Epithelial cell of prostate (primary cell): ENCODE measurements around the gene PRMT2.
"Not testable (repeated sequence)": the region's sequence is repeated elsewhere in the genome, so short reads cannot be mapped to it uniquely, and the experiment has no call there.

ENCODE experiments used
- DNase-seq: peaks from one replicate; pipeline ENCODE4 v3.0.0-alpha.2; 2011; ENCODE audit warnings: low read depth, low spot score
- H3K27ac ChIP-seq: fragments of 450-650 bp; 2 replicates; pipeline ENCODE4 v1.5.1; 2017; ENCODE audit warnings: mild to moderate bottlenecking

Gene PRMT2

DNA sequence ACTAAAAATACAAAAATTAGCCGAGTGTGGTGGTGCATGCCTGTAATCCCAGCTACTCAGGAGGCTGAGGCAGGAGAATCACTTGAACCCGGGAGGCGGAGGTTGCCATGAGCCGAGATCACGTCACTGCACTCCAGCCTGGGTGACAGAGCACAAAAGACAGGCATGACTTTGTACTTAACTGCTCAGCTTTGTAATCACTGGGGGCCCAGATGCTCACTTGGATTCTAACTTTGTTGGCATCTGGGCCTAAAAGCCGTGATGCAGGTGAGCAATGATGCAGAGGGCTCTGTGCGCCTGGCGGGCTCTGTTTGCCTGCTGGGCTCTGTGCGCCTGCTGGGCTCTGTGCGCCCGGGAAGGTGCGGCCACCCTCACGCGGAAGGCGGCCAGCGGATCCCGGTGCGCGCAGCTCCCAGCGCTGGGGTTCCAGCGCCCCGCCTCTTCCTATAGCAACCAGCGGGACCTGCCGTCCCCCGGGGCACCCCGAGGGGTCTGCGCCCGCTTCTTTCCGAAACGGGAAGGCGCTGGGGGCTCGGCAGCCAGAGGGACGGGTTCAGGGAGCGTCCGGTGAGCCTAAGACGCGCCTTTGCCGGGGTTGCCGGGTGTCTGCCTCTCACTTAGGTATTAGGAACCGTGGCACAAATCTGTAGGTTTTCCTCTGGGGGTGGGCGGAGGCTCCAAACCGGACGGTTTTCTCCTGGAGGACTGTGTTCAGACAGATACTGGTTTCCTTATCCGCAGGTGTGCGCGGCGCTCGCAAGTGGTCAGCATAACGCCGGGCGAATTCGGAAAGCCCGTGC lies 31.7 kb downstream of the PRMT2 start:
- no peak for DNase-seq
- H3K27ac ChIP-seq, result peak overlapping the region; percentile 19

DNA sequence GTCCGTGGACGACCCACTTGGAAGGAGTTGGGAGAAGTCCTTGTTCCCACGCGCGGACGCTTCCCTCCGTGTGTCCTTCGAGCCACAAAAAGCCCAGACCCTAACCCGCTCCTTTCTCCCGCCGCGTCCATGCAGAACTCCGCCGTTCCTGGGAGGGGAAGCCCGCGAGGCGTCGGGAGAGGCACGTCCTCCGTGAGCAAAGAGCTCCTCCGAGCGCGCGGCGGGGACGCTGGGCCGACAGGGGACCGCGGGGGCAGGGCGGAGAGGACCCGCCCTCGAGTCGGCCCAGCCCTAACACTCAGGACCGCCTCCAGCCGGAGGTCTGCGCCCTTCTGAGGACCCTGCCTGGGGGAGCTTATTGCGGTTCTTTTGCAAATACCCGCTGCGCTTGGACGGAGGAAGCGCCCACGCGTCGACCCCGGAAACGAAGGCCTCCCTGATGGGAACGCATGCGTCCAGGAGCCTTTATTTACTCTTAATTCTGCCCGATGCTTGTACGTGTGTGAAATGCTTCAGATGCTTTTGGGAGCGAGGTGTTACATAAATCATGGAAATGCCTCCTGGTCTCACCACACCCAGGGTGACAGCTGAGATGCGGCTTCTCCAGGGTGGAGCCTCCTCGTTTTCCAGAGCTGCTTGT lies 32.4 kb downstream of the PRMT2 start:
- H3K27ac ChIP-seq, result peak overlapping the region; percentile 19
- DNase-seq, result no peak

GRCh38 chr21:46668381-46668780 lies 32.9 kb downstream of the PRMT2 start:
- no peak for DNase-seq
- no peak overlapping the region for H3K27ac ChIP-seq

DNA sequence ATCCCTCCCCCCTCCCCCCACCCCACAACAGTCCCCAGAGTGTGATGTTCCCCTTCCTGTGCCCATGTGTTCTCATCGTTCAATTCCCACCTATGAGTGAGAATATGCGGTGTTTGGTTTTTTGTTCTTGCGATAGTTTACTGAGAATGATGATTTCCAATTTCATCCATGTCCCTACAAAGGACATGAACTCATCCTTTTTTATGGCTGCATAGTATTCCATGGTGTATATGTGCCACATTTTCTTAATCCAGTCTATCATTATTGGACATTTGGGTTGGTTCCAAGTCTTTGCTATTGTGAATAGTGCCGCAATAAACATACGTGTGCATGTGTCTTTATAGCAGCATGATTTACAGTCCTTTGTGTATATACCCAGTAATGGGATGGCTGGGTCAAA lies 33.4 kb downstream of the PRMT2 start:
- DNase-seq, H3K27ac ChIP-seq: not testable (repeated sequence)

DNA sequence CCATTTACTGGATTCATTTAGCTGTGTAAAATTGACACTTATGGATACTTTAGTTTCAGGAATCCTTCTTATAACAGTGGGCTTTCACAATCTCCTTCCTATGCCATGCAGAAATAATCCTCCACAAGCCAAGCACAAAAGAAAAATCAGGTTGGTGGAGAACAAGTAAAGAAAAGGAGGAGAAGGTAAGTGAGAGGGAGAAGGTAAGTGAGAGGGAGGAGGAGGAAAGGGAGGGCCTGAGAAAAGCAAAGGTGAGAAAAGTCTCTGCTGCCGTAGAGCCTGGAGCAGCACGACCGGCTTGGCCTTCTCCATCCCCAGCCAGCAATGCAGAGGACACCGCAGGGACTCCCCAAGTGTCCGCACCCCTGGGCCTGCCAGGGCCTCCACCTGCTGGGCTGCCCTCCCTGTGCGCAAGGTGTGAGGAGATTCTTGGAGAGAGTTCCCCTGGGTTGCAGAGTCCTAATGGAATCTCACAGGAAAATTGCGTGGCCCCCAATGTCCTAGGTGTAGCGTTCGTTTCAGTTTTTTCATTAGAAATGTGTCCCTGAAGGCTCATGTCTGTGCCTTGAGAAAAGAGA lies 39.0 kb downstream of the PRMT2 start:
- H3K27ac ChIP-seq, result no peak overlapping the region
- no peak for DNase-seq

- H3K27ac ChIP-seq, result no peak overlapping the region
- DNase-seq, result no peak
Observed at GRCh38 chr21:46675595-46676280, 40.3 kb downstream of the PRMT2 start.

GRCh38 chr21:46676542-46676941 lies 41.1 kb downstream of the PRMT2 start:
- H3K27ac ChIP-seq, DNase-seq: not testable (repeated sequence)

- not testable (repeated sequence) for DNase-seq, H3K27ac ChIP-seq
Observed at GRCh38 chr21:46681593-46681992, 46.1 kb downstream of the PRMT2 start.

DNA sequence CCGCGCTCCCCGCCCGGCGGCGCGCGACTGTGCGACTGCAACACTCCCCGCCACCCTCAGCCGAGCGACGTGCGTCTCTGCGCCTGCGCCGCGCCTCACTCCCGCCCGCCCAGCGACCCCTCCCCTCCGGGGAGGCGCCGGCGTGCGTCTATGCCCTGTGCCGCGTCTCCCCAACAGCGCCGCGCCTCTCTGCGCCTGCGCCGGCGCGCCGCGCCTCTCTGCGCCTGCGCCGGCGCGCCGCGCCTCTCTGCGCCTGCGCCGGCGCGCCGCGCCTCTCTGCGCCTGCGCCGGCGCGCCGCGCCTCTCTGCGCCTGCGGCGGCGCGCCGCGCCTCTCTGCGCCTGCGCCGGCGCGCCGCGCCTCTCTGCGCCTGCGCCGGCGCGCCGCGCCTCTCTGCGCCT lies 63.2 kb downstream of the PRMT2 start:
- H3K27ac ChIP-seq, DNase-seq: not testable (repeated sequence)

DNA sequence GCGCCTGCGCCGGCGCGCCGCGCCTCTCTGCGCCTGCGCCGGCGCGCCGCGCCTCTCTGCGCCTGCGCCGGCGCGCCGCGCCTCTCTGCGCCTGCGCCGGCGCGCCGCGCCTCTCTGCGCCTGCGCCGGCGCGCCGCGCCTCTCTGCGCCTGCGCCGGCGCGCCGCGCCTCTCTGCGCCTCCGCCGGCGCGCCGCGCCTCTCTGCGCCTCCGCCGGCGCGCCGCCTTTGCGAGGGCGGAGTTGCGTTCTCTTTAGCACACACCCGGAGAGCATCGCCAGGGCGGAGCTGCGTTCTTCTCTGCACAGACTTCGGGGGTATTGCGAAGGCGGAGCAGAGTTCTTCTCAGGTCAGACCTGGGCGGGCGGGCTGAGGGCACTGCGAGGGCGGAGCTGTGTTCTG lies 63.6 kb downstream of the PRMT2 start:
- DNase-seq, H3K27ac ChIP-seq: not testable (repeated sequence)
